ENCODE measurements around the gene BFSP1.

BFSP1 gene

DNA sequence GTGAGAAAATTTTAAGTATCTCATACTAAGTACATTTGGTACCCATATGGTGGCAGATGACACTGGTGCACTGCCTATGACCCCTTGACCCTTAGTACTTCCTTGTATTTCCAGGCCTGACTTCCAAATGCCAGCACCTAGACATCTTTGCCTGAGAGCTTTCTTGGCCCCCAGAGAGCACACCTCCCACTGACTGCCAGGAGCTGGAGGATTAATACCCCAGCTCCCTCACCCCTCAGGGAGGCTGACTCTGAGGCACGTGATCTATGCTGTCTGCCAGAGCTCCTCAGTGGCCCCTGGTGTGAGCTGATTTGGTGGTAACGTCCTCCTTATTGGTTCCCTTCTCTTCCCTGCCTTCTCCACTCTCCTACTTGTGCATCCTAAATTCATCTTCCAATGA, 38.0 kb downstream of the BFSP1 start:
- DNase-seq, result no peak

DNA sequence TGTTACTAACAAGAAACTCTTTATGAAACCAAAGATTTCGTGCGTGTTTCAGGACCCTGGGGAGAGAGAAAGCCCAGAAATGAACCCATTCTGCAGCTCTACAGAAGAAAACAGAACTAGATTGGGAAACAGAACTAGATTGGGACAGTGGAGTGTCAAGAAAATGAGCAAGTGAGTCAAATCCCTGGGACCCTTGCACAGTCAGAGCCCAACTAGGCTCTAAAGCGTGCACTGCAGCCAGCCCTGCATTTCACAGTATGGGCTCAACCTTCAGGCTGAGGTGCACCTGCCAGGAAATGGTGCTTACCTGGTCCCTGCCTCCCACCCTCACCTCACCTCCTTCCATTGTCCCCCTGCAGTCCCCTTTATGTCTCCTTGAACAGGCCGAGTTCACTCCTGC, 39.7 kb downstream of the BFSP1 start:
- DNase-seq, result no peak

DNA sequence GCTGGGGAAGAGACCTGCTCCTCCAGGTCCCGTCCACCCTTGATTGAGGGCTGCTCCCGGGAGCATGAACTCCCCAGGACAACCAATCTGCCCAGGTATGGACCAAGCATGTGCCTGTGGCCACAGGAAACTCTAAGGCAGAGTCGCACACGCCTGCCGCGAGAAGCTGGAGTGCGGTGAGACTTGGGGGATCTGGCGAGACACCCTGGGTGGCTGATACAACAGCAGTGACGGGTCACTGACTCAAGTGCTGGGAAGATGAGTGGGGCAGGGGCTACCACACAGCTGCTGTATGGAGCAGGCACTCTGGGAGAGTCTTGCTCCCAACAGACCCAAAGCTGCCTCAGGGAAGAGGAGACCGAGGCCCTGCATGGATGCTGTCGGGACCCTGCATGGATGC, 40.1 kb downstream of the BFSP1 start:
- no peak for DNase-seq

DNA sequence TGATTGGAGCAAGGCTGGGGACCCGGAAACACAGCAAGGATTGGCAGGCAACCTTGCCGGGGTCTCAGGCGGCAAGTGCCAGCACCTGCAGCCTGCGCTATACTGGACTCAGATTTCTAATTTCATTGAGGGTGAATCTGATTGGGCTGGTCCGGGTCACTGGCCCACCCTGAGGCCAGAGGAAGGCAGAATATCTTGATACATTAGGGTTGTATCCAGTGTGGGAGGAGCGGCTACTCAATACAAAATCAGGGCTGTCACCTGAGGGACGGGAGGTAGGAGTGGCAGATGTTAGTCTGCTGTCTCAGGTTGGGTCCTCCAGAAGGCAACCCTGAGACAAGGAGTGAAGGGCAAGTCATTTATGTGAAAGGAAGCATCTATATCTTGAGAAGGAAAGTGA, 40.7 kb downstream of the BFSP1 start:
- no peak for DNase-seq

DNA sequence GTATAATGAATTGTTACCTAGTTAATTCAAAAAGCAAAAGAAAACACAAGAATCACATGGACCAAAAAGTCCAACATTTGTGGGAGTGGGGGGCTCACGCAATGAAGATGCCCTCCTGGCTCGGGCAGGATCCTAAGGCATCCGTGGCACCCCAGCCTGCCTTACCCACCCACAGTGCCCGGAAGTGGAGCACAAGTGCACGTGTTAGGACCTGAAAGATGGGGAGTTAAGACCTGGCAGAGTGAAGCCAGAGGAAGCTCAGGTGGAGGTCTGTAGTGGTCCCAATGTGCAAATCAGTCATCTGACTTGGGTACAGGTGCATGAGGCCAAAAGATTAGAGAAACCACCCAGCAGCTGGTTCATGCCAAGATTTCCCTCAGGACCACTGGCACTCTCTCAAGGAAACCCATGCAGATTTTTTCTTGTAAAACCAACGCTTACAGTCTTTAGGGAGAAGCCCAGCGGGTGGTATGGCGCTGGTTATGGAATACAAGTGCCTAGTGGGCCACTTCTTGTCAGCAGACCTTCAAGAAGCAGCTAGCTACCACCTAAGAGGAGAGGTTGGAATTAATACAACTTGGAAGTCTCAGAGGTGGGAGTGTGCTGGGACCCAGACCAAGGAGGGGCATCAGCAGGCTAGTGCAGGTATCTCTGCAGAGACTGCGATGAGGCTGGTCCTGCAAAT, 42.1 kb downstream of the BFSP1 start:
- DNase-seq, result no peak

DNA sequence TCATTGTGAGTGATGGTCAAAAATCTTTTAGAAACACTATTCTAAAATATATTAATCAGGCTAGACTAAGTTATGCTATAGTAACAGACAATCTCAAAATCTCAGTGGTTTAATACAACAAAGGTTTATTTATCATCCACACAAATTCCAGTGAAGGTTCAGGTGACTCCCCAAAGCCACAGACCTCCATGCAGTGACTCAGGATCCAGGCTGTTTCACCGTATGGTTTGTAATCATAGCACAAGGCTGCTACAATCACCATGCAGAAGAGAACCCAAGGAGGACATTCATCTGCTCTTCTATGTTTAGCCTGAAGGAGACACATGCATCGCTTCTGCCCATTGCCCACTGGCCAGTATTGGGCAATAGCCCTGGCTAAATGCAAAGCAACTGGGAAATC, 46.2 kb downstream of the BFSP1 start:
- no peak for DNase-seq

DNA sequence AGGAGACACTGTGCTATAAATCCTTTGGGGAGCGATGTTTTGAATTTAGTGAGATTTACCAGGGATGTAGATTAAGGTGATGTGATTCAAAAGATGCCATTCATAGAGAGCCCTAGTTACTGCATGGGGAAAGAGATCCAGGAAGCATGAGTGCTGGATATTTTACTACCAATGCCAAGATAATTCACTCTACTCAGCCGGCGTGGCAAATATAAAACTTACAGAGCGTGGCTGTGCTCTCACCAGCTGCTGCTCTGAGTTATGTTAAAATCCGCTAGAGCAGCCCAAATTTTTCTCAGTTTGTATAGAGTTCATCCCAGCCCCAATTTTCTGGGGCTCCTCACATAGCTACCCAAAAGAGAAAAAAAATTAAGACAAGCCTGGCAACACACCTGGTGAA, 48.6 kb downstream of the BFSP1 start:
- no peak for DNase-seq

DNA sequence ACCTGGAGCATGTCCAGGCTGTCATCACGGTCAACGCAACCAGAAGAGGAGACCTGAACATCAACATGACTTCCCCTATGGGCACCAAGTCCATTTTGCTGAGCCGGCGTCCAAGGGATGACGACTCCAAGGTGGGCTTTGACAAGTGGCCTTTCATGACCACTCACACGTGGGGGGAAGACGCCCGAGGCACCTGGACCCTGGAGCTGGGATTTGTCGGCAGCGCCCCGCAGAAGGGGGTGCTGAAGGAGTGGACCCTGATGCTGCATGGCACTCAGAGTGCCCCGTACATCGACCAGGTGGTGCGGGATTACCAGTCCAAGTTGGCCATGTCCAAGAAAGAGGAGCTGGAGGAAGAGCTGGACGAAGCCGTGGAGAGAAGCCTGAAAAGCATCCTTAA, 49.5 kb downstream of the BFSP1 start:
- DNase-seq, result no peak

GRCh38 chr20:17480696-17481095, 50.5 kb downstream of the BFSP1 start:
- DNase-seq, result no peak

DNA sequence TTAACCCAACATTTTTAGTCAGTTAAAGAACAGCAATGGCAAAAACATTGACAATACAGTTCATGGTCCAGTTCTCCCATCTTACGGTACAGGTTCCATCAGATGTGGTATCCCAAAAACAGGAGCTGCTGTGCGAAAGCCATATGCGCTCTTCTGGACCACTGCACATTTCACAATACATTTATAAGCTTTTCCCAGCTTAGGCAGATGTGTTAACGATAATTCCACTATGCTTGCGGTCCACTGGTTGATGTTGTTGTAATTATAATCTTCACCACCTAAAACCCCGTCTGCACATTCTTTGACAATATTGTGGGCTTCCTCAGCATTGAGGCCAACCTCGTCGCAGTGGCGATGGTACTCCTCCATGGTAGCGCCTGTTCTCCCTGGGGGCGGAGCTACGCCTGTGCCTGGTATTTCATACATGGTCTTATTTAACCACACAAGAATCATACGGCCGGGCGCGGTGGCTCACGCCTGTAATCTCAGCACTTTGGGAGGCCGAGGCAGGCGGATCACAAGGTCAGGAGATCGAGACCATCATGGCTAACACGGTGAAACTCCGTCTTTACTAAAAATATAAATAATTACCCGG, 52.0 kb downstream of the BFSP1 start:
- no peak for DNase-seq

DNA sequence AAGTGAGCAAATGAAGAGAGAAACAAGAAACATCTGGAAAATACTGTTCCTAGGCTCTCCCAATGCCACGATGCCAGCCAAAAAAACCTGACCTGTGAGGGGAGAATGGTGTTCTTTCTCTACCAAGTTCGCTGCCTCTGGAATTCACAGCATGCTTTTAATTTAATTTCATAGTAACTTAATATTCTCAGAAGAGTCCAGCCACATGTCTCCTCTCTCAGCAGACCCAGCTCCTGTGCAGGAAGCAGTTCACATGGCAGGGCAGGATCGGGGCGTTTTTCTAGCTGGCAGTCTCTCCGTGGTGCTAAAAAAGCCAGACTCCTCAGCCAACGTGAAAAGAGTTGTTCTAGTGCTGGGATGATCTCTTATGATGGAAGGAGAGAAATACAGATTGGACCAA, 57.5 kb downstream of the BFSP1 start:
- no peak for DNase-seq

DNA sequence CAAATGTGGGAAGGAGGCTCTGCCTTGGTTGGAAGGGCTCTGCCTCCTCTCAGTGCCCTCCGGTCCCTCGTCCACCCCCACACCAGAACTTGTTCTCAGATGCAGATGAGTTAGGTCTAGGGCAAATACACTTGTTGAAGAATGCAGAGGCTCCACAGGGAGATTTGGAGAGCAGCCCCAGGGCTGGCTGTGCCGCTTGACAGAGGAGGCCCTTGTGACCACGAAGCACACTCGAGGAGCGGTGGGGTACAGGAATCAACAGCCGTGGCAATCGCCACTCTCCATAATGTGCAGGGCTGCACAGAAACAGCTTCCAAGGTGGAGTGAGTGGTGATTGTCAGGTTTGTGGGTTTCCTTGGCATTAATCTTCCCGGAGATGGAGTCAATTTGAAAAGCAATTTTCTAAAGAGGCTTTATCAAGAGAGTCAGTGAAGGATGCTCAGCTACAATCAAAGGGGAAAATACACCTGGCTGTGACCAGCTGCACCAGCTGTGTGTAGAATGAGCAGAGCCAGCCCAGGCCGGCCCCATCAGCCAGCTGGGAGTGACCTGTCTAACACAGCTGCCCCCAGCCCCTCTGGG, 59.5 kb downstream of the BFSP1 start:
- DNase-seq, result no peak

- DNase-seq, result no peak
These were observed 60.2 kb downstream of the BFSP1 start for GRCh38 chr20:17470973-17471372.

- DNase-seq, result no peak
These were observed 60.7 kb downstream of the BFSP1 start for GRCh38 chr20:17470521-17470920.

- DNase-seq, result no peak
These were observed 61.7 kb downstream of the BFSP1 start for GRCh38 chr20:17469246-17470030.

DNA sequence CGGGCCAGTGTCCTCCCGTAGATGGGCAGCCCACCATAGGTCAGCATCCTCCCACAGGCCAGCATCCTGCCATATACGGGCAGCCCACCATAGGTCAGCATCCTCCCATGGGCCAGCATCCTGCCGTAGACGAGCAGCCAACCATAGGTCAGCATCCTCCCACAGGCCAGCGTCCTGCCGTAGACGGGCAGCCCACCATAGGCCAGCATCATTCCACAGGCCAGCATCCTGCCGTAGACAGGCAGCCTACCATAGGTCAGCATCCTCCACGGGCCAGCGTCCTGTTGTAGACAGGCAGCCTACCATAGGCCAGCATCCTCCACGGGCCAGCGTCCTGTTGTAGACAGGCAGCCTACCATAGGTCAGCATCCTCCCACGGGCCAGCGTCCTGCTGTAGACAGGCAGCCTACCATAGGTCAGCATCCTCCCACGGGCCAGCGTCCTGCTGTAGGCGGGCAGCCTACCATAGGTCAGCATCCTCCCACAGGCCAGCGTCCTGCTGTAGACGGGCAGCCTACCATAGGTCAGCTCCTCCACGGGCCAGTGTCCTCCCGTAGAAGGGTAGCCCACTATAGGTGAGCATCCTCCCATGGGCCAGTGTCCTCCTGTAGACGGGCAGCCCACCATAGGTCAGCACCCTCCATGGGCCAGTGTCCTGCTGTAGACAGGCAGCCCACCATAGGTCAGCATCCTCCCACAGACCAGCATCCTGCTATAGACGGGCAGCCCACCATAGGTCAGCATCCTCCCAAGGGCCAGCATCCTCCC, 62.9 kb downstream of the BFSP1 start:
- no peak for DNase-seq

- no peak for DNase-seq
These were observed 64.0 kb downstream of the BFSP1 start for GRCh38 chr20:17467120-17467655.

DNA sequence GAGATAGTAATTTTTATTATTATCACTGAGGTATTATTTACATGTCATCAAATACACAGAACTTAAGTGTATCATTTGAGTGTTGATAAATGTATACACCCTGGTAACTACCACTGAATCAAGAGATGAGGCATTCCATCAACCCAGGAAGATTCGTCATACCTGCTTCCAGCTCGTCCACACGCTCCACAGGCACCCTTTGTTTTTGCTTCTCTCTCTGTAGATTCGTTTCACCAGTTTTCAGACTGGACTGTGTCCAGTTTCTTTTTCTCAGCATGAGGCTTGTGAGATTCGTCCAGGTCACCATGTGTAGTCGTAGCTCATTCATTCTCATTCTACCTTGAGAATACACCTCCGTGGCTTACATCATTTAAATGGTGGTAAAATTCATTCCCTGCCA, 64.5 kb downstream of the BFSP1 start:
- DNase-seq, result no peak

DNA sequence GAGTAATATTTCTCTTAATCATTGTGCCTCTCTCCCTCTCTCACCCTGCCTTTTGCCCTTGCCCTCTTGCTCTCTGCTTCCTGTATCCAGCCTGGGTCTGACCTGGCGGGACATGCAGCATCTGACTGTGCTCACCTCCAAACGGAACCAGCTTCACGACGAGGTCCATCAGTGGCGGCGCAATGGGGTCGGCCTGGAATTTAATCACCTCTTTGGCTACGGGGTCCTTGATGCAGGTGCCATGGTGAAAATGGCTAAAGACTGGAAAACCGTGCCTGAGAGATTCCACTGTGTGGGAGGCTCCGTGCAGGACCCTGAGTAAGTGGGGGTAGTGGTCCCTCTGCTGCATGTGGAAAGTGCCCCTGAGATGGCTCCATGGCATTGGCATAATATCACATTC, 65.9 kb downstream of the BFSP1 start:
- DNase-seq, result no peak

DNA sequence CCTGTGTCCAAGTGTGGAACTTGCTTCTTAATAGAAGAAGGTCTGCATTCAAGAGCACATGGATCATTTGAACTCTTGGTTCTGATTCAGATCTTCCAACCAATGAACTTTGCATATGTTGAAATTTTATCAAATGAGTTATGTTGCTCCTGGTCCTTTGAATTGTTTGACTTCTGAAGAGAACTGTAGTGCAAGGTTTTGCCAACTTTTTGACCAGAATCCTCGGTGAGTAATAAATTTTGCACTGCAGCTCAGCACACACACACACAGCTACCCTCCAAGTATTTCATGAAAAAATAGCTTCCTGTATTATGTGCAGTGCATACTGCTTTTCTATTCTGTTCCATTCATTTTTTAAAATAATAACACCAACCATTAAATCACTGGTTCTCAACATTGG, 67.5 kb downstream of the BFSP1 start:
- DNase-seq, result no peak

GRCh38 chr20:17461941-17462340, 69.2 kb downstream of the BFSP1 start:
- DNase-seq, result no peak

GRCh38 chr20:17460119-17460518, 71.1 kb downstream of the BFSP1 start:
- DNase-seq, result no peak

All from activated effector memory CD4-positive, alpha-beta T cell treated with Interleukin-2 at 50 U/mL for 16 hours (primary cell).